PC-3 (cell line): ENCODE measurements around the gene CASZ1.

ENCODE experiments used
- CTCF ChIP-seq: fragments of 300-600 bp; sonication (generic); conservative IDR thresholded peaks from 2 replicates; pipeline ENCODE4 v1.5.1; 2017; ENCODE audit warnings: antibody characterized with exemption, low read depth, mild to moderate bottlenecking, low read length
- EZH2 ChIP-seq: fragments of 300-600 bp; sonication (generic); IDR thresholded peaks from one replicate; pipeline ENCODE4 v1.6.1; 2017; ENCODE audit warnings: antibody characterized with exemption, mild to moderate bottlenecking, low read length; ENCODE audit not compliant: unreplicated experiment

GRCh38 chr1:10686404-10687040 is 109.9 kb downstream of the CASZ1 start:
- no peak for TF ChIP-seq EZH2
- peak; percentile 43; the same call in 1 of the 2 replicates for TF ChIP-seq CTCF
